ENCODE measurements around the gene C1orf159.
A peak's percentile ranks its signal among the peaks of the same experiment; 100 is the strongest.

The C1orf159 gene

GRCh38 chr1:1112237-1112985, 3.5 kb downstream of the C1orf159 start:
- Histone ChIP-seq H3K79me1 (ENCODE audit: low read depth, low read length) (peaks cover 6% of the 10 kb centered on the region), H4K91ac (ENCODE audit: low read depth, low read length, poor library complexity) (no peak overlapping the region), H2AK5ac (ENCODE audit: low read depth, low read length) (no peak overlapping the region), H2AFZ (ENCODE audit: low read length) (no peak overlapping the region), H3K27me3 (ENCODE audit: control insufficient read depth in 3 of 3, insufficient read depth in 3 of 3, low read depth in 1 of 3, low read length in 3 of 3) (peaks cover 0 to 8% (median 4%) of the 10 kb centered on the region in 3 experiments), H4K8ac (ENCODE audit: low read depth, low read length) (no peak overlapping the region), H3K36me3 (replicated peaks in 1 of 2; ENCODE audit: control insufficient read depth in 2 of 2, insufficient read depth in 2 of 2, low read length in 2 of 2) (peaks cover 11 to 32% of the 10 kb centered on the region in 2 donors), H3K4me1 (ENCODE audit: control insufficient read depth in 2 of 2, insufficient read depth in 1 of 2, low read depth in 1 of 2, low read length in 2 of 2) (peaks cover 3% of the 10 kb centered on the region in 2 donors), H3K9ac (ENCODE audit: low read depth, low read length, poor library complexity) (no peak overlapping the region), H2BK5ac (ENCODE audit: low read length) (no peak overlapping the region), H2BK120ac (ENCODE audit: low read depth, low read length) (no peak overlapping the region), H3K14ac (ENCODE audit: low read length) (peak overlapping the region; percentile 5), H3K4me3 (ENCODE audit: low read length in 2 of 2) (peak overlapping the region in 1 of 2 donors; percentile 52), H3K23ac (ENCODE audit: low read depth, low read length, poor library complexity) (peak overlapping the region; percentile 21), H3K4me2 (ENCODE audit: insufficient read depth, low read length, poor library complexity, severe bottlenecking) (no peak overlapping the region), H2BK12ac (ENCODE audit: low read length) (no peak overlapping the region), H3K27ac (replicated peaks; ENCODE audit: low read length) (no peak overlapping the region), H3K4ac (ENCODE audit: low read length) (no peak overlapping the region), H2BK15ac (ENCODE audit: low read length) (no peak overlapping the region), H3K9me3 (replicated peaks in 1 of 2; ENCODE audit: control insufficient read depth in 2 of 2, insufficient read depth in 1 of 2, low read depth in 1 of 2, low read length in 2 of 2) (peaks cover 11 to 21% of the 10 kb centered on the region in 2 donors), H3K18ac (ENCODE audit: low read length) (no peak overlapping the region)
- DNase-seq (ENCODE audit: low spot score): no peak
- no CpG with 5 or more reads among the region's 30 CpGs for WGBS, 2 donors (ENCODE audit: extremely low coverage in 2 of 2, insufficient read length in 2 of 2, insufficient replicate concordance in 1 of 2)

DNA sequence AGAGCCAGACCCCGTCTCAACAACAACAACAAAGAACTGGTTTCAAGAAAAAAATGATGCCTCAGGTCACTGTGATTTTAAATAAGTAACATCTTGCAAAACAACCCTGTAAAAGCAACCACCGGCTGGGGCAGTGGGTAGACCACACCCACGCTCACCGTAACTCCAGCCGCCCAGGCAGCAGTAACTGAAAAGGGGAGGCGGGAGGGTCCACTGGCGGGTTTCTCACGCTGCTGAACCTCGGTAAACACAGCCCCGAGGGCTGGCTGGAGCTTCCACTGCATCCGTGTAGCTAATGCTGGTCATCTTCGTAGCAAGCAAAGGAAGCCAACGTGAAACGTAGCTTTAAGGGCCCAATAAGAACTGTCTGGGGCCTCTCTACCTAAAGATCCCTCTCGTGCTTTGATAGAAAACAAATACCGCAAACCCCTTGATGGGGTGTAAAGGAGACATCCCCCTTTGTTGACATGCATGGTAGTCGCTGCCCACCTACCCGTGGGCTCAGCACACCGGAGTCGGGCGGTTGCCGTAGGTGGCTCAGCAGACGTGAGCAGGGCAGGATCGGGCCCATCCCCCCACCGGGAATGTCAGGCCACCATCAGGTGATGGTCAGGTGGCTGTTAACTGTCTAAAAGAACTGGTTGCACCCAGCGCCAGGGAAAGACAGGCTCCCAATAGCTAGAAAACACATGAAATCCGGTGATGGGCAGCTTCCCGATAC, 4.2 kb downstream of the C1orf159 start:
- no CpG with 5 or more reads among the region's 28 CpGs for WGBS, 2 donors (ENCODE audit: extremely low coverage in 2 of 2, insufficient read length in 2 of 2, insufficient replicate concordance in 1 of 2)
- Histone ChIP-seq H3K27ac (replicated peaks; ENCODE audit: low read length) (no peak overlapping the region), H3K4me2 (ENCODE audit: insufficient read depth, low read length, poor library complexity, severe bottlenecking) (no peak overlapping the region), H2AK5ac (ENCODE audit: low read depth, low read length) (no peak overlapping the region), H3K79me1 (ENCODE audit: low read depth, low read length) (peaks cover 11% of the 10 kb centered on the region), H3K14ac (ENCODE audit: low read length) (no peak overlapping the region), H4K8ac (ENCODE audit: low read depth, low read length) (no peak overlapping the region), H3K18ac (ENCODE audit: low read length) (no peak overlapping the region), H4K91ac (ENCODE audit: low read depth, low read length, poor library complexity) (no peak overlapping the region), H2BK12ac (ENCODE audit: low read length) (no peak overlapping the region), H3K23ac (ENCODE audit: low read depth, low read length, poor library complexity) (no peak overlapping the region), H3K9me3 (replicated peaks in 1 of 2; ENCODE audit: control insufficient read depth in 2 of 2, insufficient read depth in 1 of 2, low read depth in 1 of 2, low read length in 2 of 2) (peaks cover 13 to 22% of the 10 kb centered on the region in 2 donors), H3K36me3 (replicated peaks in 1 of 2; ENCODE audit: control insufficient read depth in 2 of 2, insufficient read depth in 2 of 2, low read length in 2 of 2) (peaks cover 11 to 32% of the 10 kb centered on the region in 2 donors), H3K4ac (ENCODE audit: low read length) (no peak overlapping the region), H3K4me3 (ENCODE audit: low read length in 2 of 2) (no peak overlapping the region), H3K9ac (ENCODE audit: low read depth, low read length, poor library complexity) (no peak overlapping the region), H2BK120ac (ENCODE audit: low read depth, low read length) (no peak overlapping the region), H2BK5ac (ENCODE audit: low read length) (no peak overlapping the region), H3K27me3 (ENCODE audit: control insufficient read depth in 3 of 3, insufficient read depth in 3 of 3, low read depth in 1 of 3, low read length in 3 of 3) (peaks cover 0 to 2% (median 0%) of the 10 kb centered on the region in 3 experiments), H3K4me1 (ENCODE audit: control insufficient read depth in 2 of 2, insufficient read depth in 1 of 2, low read depth in 1 of 2, low read length in 2 of 2) (peaks cover 3% of the 10 kb centered on the region in 2 donors), H2BK15ac (ENCODE audit: low read length) (no peak overlapping the region), H2AFZ (ENCODE audit: low read length) (no peak overlapping the region)
- DNase-seq (ENCODE audit: low spot score): no peak

GRCh38 chr1:1110561-1110971, 5.3 kb downstream of the C1orf159 start:
- no peak overlapping the region for H3K4me2 ChIP-seq (ENCODE audit: insufficient read depth, low read length, poor library complexity, severe bottlenecking)
- H3K4me1 ChIP-seq (ENCODE audit: control insufficient read depth in 2 of 2, insufficient read depth in 1 of 2, low read depth in 1 of 2, low read length in 2 of 2): peaks cover 3% of the 10 kb centered on the region in 2 donors
- peaks cover 18 to 31% of the 10 kb centered on the region in 2 donors for H3K9me3 ChIP-seq (replicated peaks in 1 of 2; ENCODE audit: control insufficient read depth in 2 of 2, insufficient read depth in 1 of 2, low read depth in 1 of 2, low read length in 2 of 2)
- H2BK5ac ChIP-seq (ENCODE audit: low read length): no peak overlapping the region
- H3K27ac ChIP-seq (replicated peaks; ENCODE audit: low read length): no peak overlapping the region
- H3K4me3 ChIP-seq (ENCODE audit: low read length in 2 of 2): no peak overlapping the region
- peak overlapping the region; percentile 29 for H3K23ac ChIP-seq (ENCODE audit: low read depth, low read length, poor library complexity)
- H3K9ac ChIP-seq (ENCODE audit: low read depth, low read length, poor library complexity): no peak overlapping the region
- H3K18ac ChIP-seq (ENCODE audit: low read length): no peak overlapping the region
- H4K91ac ChIP-seq (ENCODE audit: low read depth, low read length, poor library complexity): no peak overlapping the region
- peaks cover 11 to 32% of the 10 kb centered on the region in 2 donors for H3K36me3 ChIP-seq (replicated peaks in 1 of 2; ENCODE audit: control insufficient read depth in 2 of 2, insufficient read depth in 2 of 2, low read length in 2 of 2)
- no peak overlapping the region for H2AFZ ChIP-seq (ENCODE audit: low read length)
- WGBS, 2 donors (ENCODE audit: extremely low coverage in 2 of 2, insufficient read length in 2 of 2, insufficient replicate concordance in 1 of 2): no CpG with 5 or more reads among the region's 29 CpGs
- no peak overlapping the region for H2BK120ac ChIP-seq (ENCODE audit: low read depth, low read length)
- H3K79me1 ChIP-seq (ENCODE audit: low read depth, low read length): peaks cover 14% of the 10 kb centered on the region
- no peak overlapping the region for H3K14ac ChIP-seq (ENCODE audit: low read length)
- no peak overlapping the region for H2BK12ac ChIP-seq (ENCODE audit: low read length)
- H3K27me3 ChIP-seq (ENCODE audit: control insufficient read depth in 3 of 3, insufficient read depth in 3 of 3, low read depth in 1 of 3, low read length in 3 of 3): no peaks in the 10 kb centered on the region
- H2BK15ac ChIP-seq (ENCODE audit: low read length): no peak overlapping the region
- DNase-seq (ENCODE audit: low spot score): no peak
- H3K4ac ChIP-seq (ENCODE audit: low read length): no peak overlapping the region
- H2AK5ac ChIP-seq (ENCODE audit: low read depth, low read length): no peak overlapping the region
- no peak overlapping the region for H4K8ac ChIP-seq (ENCODE audit: low read depth, low read length)

GRCh38 chr1:1109743-1110142, 6.1 kb downstream of the C1orf159 start:
- H2BK12ac ChIP-seq (ENCODE audit: low read length): no peak overlapping the region
- peaks cover 14% of the 10 kb centered on the region for H3K79me1 ChIP-seq (ENCODE audit: low read depth, low read length)
- H3K27ac ChIP-seq (replicated peaks; ENCODE audit: low read length): no peak overlapping the region
- WGBS, 2 donors (ENCODE audit: extremely low coverage in 2 of 2, insufficient read length in 2 of 2, insufficient replicate concordance in 1 of 2): no CpG with 5 or more reads among the region's 14 CpGs
- H3K18ac ChIP-seq (ENCODE audit: low read length): no peak overlapping the region
- H2BK120ac ChIP-seq (ENCODE audit: low read depth, low read length): no peak overlapping the region
- peak overlapping the region in 1 of 2 donors; percentile 21 for H3K4me3 ChIP-seq (ENCODE audit: low read length in 2 of 2)
- H3K9me3 ChIP-seq (replicated peaks in 1 of 2; ENCODE audit: control insufficient read depth in 2 of 2, insufficient read depth in 1 of 2, low read depth in 1 of 2, low read length in 2 of 2): peaks cover 20 to 31% of the 10 kb centered on the region in 2 donors
- peak overlapping the region; percentile 61 for H2BK5ac ChIP-seq (ENCODE audit: low read length)
- H2AK5ac ChIP-seq (ENCODE audit: low read depth, low read length): no peak overlapping the region
- H4K8ac ChIP-seq (ENCODE audit: low read depth, low read length): no peak overlapping the region
- H4K91ac ChIP-seq (ENCODE audit: low read depth, low read length, poor library complexity): no peak overlapping the region
- peaks cover 0 to 2% of the 10 kb centered on the region in 2 donors for H3K4me1 ChIP-seq (ENCODE audit: control insufficient read depth in 2 of 2, insufficient read depth in 1 of 2, low read depth in 1 of 2, low read length in 2 of 2)
- no peak overlapping the region for H3K23ac ChIP-seq (ENCODE audit: low read depth, low read length, poor library complexity)
- no peaks in the 10 kb centered on the region for H3K27me3 ChIP-seq (ENCODE audit: control insufficient read depth in 3 of 3, insufficient read depth in 3 of 3, low read depth in 1 of 3, low read length in 3 of 3)
- H3K9ac ChIP-seq (ENCODE audit: low read depth, low read length, poor library complexity): no peak overlapping the region
- no peak overlapping the region for H3K4ac ChIP-seq (ENCODE audit: low read length)
- DNase-seq (ENCODE audit: low spot score): no peak
- no peak overlapping the region for H2AFZ ChIP-seq (ENCODE audit: low read length)
- H2BK15ac ChIP-seq (ENCODE audit: low read length): no peak overlapping the region
- no peak overlapping the region for H3K14ac ChIP-seq (ENCODE audit: low read length)
- no peak overlapping the region for H3K4me2 ChIP-seq (ENCODE audit: insufficient read depth, low read length, poor library complexity, severe bottlenecking)
- H3K36me3 ChIP-seq (replicated peaks in 1 of 2; ENCODE audit: control insufficient read depth in 2 of 2, insufficient read depth in 2 of 2, low read length in 2 of 2): peaks cover 12 to 34% of the 10 kb centered on the region in 2 donors
